ENCODE data around the gene PLXNA4.

DNA sequence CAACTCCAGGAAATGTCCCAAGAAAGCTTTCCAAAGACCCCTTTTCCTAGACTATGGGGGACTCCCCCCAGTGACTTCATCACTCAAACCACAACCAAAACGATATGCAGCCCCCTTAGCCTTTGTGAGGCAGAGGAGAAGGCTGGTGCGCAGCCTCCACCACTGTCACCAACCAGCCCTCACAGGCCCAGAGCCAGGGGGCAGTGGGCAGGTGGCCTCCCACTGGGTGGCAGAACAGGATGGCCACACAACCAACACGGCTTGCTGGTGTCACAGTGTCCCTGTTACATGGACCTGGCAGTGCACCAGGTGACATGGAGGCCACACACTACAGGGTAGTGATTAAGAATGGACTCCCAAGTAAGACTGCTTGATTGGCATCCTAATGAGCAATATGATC, 172.0 kb downstream of the PLXNA4 start:
- TF ChIP-seq ZNF350 (tag by site-specific recombination; IDR thresholded peaks at IDR 0.05), result no peak
- TF ChIP-seq, protein P1, sequence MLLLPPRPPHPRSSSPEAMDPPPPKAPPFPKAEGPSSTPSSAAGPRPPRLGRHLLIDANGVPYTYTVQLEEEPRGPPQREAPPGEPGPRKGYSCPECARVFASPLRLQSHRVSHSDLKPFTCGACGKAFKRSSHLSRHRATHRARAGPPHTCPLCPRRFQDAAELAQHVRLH (tag by site-specific recombination; IDR thresholded peaks at IDR 0.05), result no peak
- TF ChIP-seq ZNF792 (tag by site-specific recombination; IDR thresholded peaks at IDR 0.05), result no peak

Data from HEK293 (cell line).